ENCODE data around the gene LVRN.

Gene LVRN

DNA sequence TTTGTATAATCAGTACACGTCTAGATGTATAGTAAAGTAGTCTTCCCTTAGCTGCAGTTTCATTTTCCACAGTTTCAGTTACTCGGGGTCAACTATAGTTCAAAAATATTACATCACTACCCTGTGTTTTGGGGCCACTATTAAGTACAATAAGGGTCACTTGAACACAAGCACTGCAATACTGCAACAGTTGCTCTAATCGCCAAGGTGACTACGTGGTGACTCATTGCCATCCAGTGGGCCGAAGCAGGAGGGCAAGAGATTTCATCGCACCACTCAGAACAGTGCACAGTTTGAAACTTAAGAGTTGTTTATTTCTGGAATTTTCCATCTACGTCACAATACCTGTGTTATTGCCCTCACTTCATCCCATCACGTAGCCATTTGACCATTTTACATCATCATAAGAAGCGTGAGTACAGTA is 69.8 kb downstream of the LVRN start, which contains the start of gene ARL14EPL:
ARL14EPL (plus strand) TSS at position 379 of the 424 bp plus-strand sequence. CDS start 18,994 bp downstream, outside the sequence.
- no peak for DNase-seq

GRCh38 chr5:116032991-116033390 is 70.7 kb downstream of the LVRN start:
- no peak for DNase-seq

DNA sequence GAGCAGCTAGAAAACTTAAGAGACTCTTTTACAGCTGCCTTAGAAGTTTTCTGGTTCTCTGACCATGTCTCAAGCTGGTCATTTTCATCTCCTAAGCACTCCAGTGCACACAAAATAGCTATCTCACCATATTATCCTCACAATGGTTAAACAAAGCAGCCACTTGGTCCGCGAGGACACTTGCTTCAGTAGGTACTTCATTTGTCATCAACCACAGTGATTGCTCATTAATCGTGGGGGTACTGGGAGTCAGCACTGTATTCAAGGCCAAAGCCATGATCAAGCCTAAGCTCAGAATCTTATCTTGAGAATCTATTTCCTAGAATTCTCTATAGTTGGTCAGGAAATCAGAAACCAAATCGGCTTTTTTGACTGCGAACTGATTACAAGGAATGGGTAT is 72.8 kb downstream of the LVRN start:
- DNase-seq, result no peak

DNA sequence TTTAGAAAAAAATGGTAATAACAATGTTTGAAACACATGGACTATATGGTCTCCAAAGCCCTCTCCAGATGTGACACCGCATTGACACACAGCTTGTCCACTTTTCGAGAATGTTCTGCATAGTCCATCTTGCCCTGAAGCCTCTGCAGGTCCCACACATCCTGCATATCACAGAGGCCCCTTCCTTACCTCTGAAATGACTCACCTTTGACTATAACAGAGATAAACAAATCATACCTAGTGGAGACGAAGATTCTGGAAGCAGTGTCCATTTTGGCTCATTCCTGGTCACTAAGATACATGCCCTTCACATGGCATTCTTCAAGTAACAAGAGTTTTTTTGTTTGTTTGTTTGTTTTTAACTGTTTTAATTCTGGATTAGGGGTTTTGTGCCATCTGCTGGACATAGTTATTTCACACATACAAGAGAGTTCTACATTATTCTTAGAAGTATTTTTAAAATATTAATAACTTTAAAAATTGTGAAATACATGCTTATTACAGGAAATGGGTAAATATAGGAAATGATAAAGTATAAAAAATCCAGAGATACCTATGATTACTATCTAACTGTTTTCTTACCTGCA is 75.1 kb downstream of the LVRN start:
- DNase-seq, result no peak

- no peak for DNase-seq
Measured at GRCh38 chr5:116038817-116039216, 76.5 kb downstream of the LVRN start.

DNA sequence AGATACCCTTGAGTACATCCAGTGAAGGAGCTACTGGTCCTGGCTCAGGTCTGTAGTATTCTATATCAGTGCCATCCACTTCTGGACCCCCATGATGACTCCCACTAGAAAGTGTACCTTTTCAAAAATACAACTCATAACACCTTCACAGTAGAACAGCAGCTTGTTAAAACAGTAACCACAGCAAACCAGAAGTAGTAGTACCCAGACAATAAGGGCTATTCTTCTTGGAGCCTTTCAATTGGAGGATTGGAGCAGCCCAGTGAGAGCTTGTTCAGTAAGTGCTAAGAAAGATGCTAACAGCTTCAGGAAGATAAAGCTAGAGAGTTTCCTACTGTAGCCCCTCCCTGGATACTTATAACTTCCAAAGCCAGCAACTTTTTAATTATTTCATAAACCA is 80.1 kb downstream of the LVRN start:
- no peak for DNase-seq

DNA sequence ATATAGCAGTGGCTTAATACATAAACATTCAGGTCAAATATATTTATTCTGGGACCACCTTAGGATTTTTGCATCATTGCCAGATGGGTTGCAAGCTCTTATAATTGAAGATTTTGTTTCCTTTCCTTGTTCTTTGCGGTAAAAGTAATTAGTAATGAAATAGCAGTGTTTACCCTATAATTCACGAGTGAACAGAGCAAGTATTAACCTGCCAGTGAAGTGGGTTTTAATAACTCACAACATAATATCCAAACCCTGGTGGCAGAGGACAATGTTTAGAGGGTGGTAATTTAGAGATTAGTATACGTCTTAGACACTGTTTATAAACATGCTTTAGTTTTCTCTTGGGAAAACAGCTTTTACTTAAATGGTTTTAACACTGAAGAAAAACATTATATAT is 81.8 kb downstream of the LVRN start:
- no peak for DNase-seq

GRCh38 chr5:116045821-116046220 is 83.5 kb downstream of the LVRN start:
- no peak for DNase-seq

DNA sequence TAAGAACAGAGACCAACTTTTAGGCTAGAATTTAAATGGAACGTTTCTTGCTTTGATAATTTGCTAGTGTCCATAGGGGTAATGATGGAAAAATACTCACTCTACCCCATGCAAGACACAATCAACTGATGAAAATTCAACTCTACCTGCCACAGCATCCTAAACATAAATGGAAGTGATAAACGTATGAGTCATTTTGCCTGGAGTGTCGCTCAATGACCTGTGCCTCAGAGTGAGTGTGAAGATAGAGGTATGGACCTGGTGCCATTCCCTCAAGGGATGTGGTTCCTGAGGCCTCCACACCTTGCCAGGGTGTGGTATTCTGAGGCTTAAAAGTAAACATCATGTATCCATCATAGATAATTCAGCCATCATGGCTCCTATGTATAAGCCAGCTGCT is 84.0 kb downstream of the LVRN start:
- DNase-seq, result no peak

DNA sequence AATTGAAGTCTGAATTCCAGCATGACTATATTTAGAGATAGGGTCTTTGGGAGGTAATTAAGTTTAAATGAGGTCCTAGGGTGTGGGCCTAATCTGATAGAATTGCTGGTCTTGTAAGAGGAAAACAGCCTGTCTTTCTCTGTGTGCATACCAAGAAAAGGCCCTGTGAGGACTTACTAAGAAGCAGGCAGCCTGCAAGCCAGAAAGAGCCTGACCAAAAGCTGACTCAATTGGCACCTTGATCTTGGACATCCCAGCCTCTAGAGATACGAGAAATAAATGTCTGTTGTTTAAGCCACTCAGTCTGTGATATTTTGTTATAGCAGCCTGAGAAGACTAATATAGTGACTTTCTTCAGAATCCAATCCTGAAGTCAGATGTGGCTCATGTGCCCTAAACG is 84.5 kb downstream of the LVRN start:
- DNase-seq, result no peak

DNA sequence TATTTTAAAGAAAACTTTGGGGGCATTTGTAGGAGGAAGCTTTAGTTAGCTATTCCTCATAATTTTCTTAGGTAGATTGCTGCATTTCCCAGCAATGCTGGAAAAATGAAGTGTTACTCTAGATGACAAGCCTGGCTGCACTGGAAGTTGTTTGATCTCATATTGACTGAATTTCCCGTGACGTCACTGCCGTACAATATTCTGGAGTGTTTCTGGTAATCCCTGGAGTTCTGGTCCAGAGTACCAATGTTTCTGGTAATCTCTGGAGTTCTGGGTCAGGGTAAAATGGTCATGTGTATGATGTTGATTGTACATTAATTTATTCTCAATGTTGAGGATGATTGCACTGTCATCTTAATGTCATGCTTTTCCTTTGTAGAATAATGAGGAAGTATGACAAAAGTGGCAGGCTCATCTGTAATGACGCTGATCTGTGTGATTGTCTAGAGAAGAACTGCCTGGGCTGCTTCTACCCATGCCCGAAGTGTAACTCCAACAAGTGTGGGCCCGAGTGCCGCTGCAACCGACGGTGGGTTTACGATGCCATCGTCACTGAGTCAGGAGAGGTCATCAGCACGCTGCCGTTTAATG is 96.2 kb downstream of the LVRN start:
- no peak for DNase-seq

- no peak for DNase-seq
Measured at GRCh38 chr5:116062352-116062751, 100.1 kb downstream of the LVRN start.

DNA sequence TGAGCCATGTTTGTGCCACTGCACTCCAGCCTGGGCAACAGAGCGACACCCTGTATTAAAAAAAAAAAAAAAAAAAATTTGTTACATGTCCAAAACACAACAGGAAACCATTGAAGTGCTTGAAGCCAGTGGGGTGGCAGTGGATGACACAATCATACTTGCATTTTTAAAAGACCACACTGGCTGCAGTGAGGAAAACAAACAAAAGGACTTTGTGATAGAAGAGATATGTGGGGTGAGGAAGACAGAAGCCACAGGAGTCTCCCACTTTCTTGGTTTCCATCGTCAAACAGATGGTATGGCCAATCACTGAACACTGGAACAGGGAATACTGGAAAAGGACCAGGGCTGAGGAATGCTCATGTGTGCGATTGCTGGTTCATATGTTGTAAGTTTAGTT is 101.7 kb downstream of the LVRN start:
- no peak for DNase-seq

DNA sequence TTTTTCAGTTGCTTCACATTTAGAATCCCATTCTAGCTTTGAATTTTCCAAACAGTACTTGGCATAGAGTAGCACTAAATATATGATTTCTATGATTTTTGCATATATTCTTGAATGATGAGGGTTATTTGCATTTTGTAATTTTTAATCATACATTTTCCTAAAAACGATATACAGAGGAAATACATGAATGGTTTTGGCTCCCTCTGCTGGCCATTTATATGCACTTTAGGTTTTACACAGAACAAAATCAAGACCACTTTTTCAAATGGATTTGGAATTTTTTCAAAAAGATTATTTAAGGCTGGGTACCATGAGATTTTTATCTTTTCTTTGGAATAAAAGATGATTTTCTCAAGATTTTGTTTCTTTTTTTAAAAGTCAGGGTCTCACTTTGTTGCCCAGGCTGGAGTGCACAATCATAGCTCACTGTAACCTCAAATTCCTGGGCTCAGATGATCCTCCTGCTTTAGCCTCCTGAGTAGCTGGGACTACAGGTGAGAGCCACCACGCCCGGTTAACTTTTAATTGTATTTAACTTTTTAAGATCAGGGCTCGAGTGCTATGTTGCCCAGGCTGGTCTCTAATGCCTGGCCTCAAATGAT is 105.9 kb downstream of the LVRN start:
- DNase-seq, result no peak

DNA sequence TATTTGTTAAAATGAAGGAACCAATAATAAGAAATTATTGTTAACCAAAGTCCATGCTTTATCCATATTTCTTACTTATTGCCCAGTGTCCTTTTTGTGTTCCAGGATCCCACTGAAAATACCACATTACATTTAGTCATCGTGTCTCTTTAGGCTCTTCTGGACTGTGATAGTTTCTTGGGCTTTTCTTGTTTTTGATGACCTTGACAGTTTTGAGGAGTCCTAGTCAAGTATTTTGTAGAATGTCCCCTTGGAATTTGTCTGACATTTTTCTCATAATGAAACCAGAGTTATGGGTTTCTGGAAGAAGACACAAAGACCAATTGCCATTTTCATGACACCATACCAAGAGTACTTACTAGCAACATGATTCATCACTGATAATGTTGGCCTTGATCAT is 108.9 kb downstream of the LVRN start:
- DNase-seq, result no peak

DNA sequence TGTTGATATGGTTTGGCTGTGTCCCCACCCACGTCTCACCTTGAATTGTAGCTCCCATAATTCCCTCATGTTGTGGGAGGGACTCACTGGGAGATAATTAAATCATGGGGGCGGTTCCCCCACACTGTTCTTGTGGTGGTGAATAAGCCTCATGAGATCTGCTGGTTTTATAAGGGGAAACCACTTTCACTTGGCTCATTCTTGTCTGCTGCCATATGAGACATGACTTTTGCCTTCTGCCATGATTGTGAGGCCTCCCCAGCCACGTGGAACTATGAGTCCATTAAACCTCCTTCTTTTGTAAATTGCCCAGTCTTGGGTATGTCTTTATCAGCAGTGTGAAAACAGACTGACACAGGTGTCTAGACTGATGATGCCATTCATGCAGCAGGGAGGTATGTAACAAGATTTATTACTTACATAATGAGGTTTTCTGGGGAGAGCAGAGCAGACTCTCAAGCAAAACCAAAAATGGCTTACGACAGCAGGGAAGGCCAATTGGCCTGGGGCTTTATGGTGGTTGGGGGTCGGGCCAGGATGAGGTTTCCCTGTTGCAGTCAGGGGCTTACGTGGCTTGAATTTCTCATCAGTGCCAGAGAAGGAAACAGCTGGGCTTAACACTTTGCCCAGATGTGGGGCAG is 113.0 kb downstream of the LVRN start:
- no peak for DNase-seq

GRCh38 chr5:116076496-116076895 is 114.2 kb downstream of the LVRN start:
- no peak for DNase-seq

Measured in cerebellar nuclear complex (tissue), 1 donor.